HepG2 (cell line): ENCODE measurements around the gene CDC42EP1. TPM values are rescaled to one million over a fixed set of nuclear protein-coding genes. Genes with fewer than 3 reads are reported as not detected.

Source experiments
- AFF4 ChIP-seq: sonication (generic); formaldehyde crosslinking; IDR thresholded peaks from 2 replicates; pipeline ENCODE4 v1.4.0; 2020; ENCODE audit warnings: missing genetic modification reagents
- ARID2 ChIP-seq: sonication (generic); formaldehyde crosslinking; IDR thresholded peaks from 2 replicates; pipeline ENCODE4 v1.8.1; 2022; ENCODE audit warnings: mild to moderate bottlenecking, missing genetic modification reagents, borderline replicate concordance
- ATAD3A ChIP-seq: sonication (generic); formaldehyde crosslinking; IDR thresholded peaks from 2 replicates; pipeline ENCODE4 v1.4.0; 2020; ENCODE audit warnings: missing genetic modification reagents
- ATF6 ChIP-seq: sonication (generic); formaldehyde crosslinking; conservative IDR thresholded peaks from 2 replicates; pipeline ENCODE4 v1.4.0; 2020; ENCODE audit warnings: missing genetic modification reagents
- CTCF ChIP-seq: sonication (generic); formaldehyde crosslinking; IDR thresholded peaks from 2 replicates; pipeline ENCODE4 v1.5.0; 2020; ENCODE audit warnings: mild to moderate bottlenecking, missing genetic modification reagents, moderate library complexity
- DRAP1 ChIP-seq: IDR thresholded peaks from 2 replicates; pipeline ENCODE4 v1.6.1; 2016; ENCODE audit warnings: missing genetic modification reagents, missing compliant biosample characterization
- HBP1 ChIP-seq: IDR thresholded peaks from 2 replicates; pipeline ENCODE4 v1.6.1; 2016; ENCODE audit warnings: low read depth, control low read depth
- HNF1A ChIP-seq, 2 experiments: sonication (generic) in 1 of 2; formaldehyde crosslinking in 1 of 2; IDR thresholded peaks; 2 replicates each; pipeline versions ENCODE4 v1.4.0 to v1.6.1; 2016 to 2020; ENCODE audit warnings: borderline replicate concordance in 1 of 2, low read depth in 1 of 2, mild to moderate bottlenecking in 1 of 2, missing genetic modification reagents in 1 of 2
- NFYC ChIP-seq: IDR thresholded peaks from 2 replicates; pipeline ENCODE4 v1.6.1; 2016; ENCODE audit warnings: missing genetic modification reagents, missing compliant biosample characterization
- NR0B2 ChIP-seq: sonication (generic); formaldehyde crosslinking; IDR thresholded peaks from 2 replicates; pipeline ENCODE4 v1.4.0; 2020; ENCODE audit warnings: mild to moderate bottlenecking, missing genetic modification reagents
- POGZ ChIP-seq: sonication (generic); formaldehyde crosslinking; IDR thresholded peaks from 2 replicates; pipeline ENCODE4 v1.4.0; 2020; ENCODE audit warnings: mild to moderate bottlenecking, missing genetic modification reagents
- ZNF180 ChIP-seq: sonication (generic); formaldehyde crosslinking; IDR thresholded peaks from 2 replicates; pipeline ENCODE4 v1.4.0; 2020; ENCODE audit warnings: low read depth, missing genetic modification reagents, borderline replicate concordance
- polyA plus RNA-seq, 8 experiments: library from polyadenylated mRNA; depleted of rRNA in 3 of 8; stranded (reverse) in 7 of 8; unstranded in 1 of 8; fragments of >200 nt; fragmentation: Illumina TruSeq in 4 of 8; extraction: Trizol in 4 of 8; gene quantifications; 2 replicates each; pipeline versions ENCODE4 v1.2.1 to v1.2.3, GENCODE V29; 2011 to 2016; ENCODE audit warnings: low read depth in 4 of 8, missing spikeins in 1 of 8, mixed read lengths in 1 of 8; ENCODE audit not compliant: insufficient read depth in 1 of 8
- total RNA-seq, 5 experiments: library from RNA; depleted of rRNA; stranded (reverse); fragments of >200 nt; fragmentation: Illumina TruSeq; extraction: Trizol; gene quantifications; 2 replicates each; pipeline ENCODE4 v1.2.3, GENCODE V29; 2016; ENCODE audit warnings: low read depth in 1 of 5

The CDC42EP1 gene
- total and polyA plus RNA-seq, 2 of the 13 experiments (the other 11 are each of a cell fraction or from before 2014, with no cell fraction given), result 17.1 to 29.5 TPM

- no peak for TF ChIP-seq HNF1A (IDR thresholded peaks at IDR 0.05; ENCODE audit: low read depth)
- TF ChIP-seq HNF1A (CRISPR knock-in tag; IDR thresholded peaks at IDR 0.05; ENCODE audit: borderline replicate concordance), result no peak
- TF ChIP-seq CTCF (CRISPR knock-in tag), result peak; percentile 8; the same call in 1 of the 2 replicates
- TF ChIP-seq ATF6 (CRISPR knock-in tag), result no peak
- TF ChIP-seq NFYC (CRISPR knock-in tag), result peak; percentile 85
- no peak for TF ChIP-seq ZNF180 (CRISPR knock-in tag)
- TF ChIP-seq HBP1 (CRISPR knock-in tag), result no peak
- TF ChIP-seq NR0B2, result no peak
- TF ChIP-seq ATAD3A, result no peak
- TF ChIP-seq ARID2 (CRISPR knock-in tag), result no peak
- TF ChIP-seq POGZ (CRISPR knock-in tag), result no peak
- TF ChIP-seq DRAP1 (CRISPR knock-in tag), result peak; percentile 86
- TF ChIP-seq AFF4, result no peak
Measured at GRCh38 chr22:37601540-37602442, 41.5 kb downstream of the CDC42EP1 start (continued).
